ENCODE data around the gene TCAF1. TPM values are rescaled to one million over a fixed set of nuclear protein-coding genes. Genes with fewer than 3 reads are reported as not detected.
"Not testable (repeated sequence)": the region's sequence is repeated elsewhere in the genome, so short reads cannot be mapped to it uniquely, and the experiment has no call there.

TCAF1 gene
- total and polyA plus RNA-seq, 2 donors (not counting 1 experiment from before 2014, with no cell fraction given): 7.1 to 17.3 TPM

DNA sequence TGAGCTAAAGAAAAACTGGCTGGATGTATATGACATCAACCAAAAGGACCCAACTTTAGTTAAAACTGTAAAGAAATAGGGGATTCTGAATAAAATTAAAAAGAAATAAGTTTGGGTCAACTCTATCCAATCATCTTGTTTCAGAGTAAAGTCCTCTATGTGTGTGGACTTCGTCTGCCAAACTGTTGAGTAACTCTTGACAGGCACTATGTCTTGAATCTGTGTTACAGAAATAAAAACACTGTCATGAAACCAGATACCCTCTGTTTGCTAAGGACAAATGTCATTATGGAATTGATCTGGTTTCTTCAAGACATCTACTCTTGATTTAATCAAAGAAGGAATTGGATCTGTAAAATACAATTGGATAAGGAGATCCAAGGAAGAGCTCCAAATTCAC is 46.5 kb downstream of the TCAF1 start:
- H3K27ac ChIP-seq (ENCODE audit: low read length in 2 of 2); H3K4me1 Mint-ChIP-seq; H3K4me3 Mint-ChIP-seq; H3K27me3 ChIP-seq (replicated peaks in 1 of 4; ENCODE audit: control extremely low read depth in 1 of 4, control insufficient read depth in 3 of 4, insufficient read depth in 4 of 4, low read length in 3 of 4); intact Hi-C loops (cut with micrococcal nuclease); H3K9me3 Mint-ChIP-seq (ENCODE audit: insufficient read depth); H3K27me3 Mint-ChIP-seq; POLR2A ChIA-PET; H3K4me1 ChIP-seq (ENCODE audit: control insufficient read depth in 2 of 2, insufficient read depth in 2 of 2, low read length in 2 of 2); CTCF ChIA-PET; H2AFZ ChIP-seq (ENCODE audit: insufficient read depth, low read depth, low read length, poor library complexity, severe bottlenecking); H3K36me3 ChIP-seq (replicated peaks in 1 of 2; ENCODE audit: control extremely low read depth in 1 of 2, control insufficient read depth in 1 of 2, extremely low read depth in 1 of 2, insufficient read depth in 2 of 2, low read length in 1 of 2); ATAC-seq (ENCODE audit: low read depth); H3K4me3 ChIP-seq (ENCODE audit: control extremely low read depth in 1 of 5, extremely low read depth in 1 of 5, insufficient read depth in 1 of 5, low read depth in 2 of 5, low read length in 4 of 5); DNase-seq; H4K20me1 ChIP-seq (ENCODE audit: control insufficient read depth, insufficient read depth, low read length, poor library complexity, severe bottlenecking); H3K27ac Mint-ChIP-seq; H3K9me3 ChIP-seq (ENCODE audit: control extremely low read depth in 1 of 3, control insufficient read depth in 2 of 3, insufficient read depth in 1 of 3, low read length in 2 of 3); H3K79me2 ChIP-seq (ENCODE audit: control insufficient read depth, insufficient read depth, low read length); H3K4me2 ChIP-seq (replicated peaks; ENCODE audit: low read depth, low read length, poor library complexity, severe bottlenecking); H3K9ac ChIP-seq (ENCODE audit: low read length): not testable (repeated sequence)
- WGBS (ENCODE audit: insufficient coverage): no CpG with 5 or more reads among the region's 1 CpG

DNA sequence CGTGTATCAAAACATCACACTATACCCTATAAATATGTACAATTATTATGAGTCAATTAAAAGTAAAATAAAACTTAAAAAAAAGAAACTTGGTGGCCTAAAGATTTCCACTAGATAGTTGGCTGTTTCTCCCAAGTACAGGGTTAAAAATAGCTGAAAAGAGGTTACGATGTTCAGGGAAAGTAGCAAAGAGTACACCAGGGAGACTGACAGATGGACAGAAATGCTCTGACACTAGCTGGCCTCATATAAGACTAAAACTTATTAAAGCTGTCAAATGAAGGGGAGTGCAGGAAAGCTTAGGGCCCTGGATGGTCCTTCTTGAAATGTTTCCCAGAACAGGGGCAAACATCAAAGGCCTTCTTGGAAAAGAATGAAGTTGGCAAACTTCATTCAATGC is 51.3 kb downstream of the TCAF1 start:
- ATAC-seq (ENCODE audit: low read depth): no peak
- Histone ChIP-seq H3K4me1 (ENCODE audit: control insufficient read depth in 2 of 2, insufficient read depth in 2 of 2, low read length in 2 of 2) (no peaks in the 10 kb centered on the region), H3K27ac (ENCODE audit: low read length in 2 of 2) (no peak overlapping the region), H3K4me3 (ENCODE audit: control extremely low read depth in 1 of 5, extremely low read depth in 1 of 5, insufficient read depth in 1 of 5, low read depth in 2 of 5, low read length in 4 of 5) (no peak overlapping the region), H3K9me3 (ENCODE audit: control extremely low read depth in 1 of 3, control insufficient read depth in 2 of 3, insufficient read depth in 1 of 3, low read length in 2 of 3) (peaks cover 0 to 1% (median 0%) of the 10 kb centered on the region in 3 donors), H3K4me2 (replicated peaks; ENCODE audit: low read depth, low read length, poor library complexity, severe bottlenecking) (no peak overlapping the region), H3K79me2 (ENCODE audit: control insufficient read depth, insufficient read depth, low read length) (no peaks in the 10 kb centered on the region), H3K36me3 (replicated peaks in 1 of 2; ENCODE audit: control extremely low read depth in 1 of 2, control insufficient read depth in 1 of 2, extremely low read depth in 1 of 2, insufficient read depth in 2 of 2, low read length in 1 of 2) (no peaks in the 10 kb centered on the region), H3K27me3 (replicated peaks in 1 of 4; ENCODE audit: control extremely low read depth in 1 of 4, control insufficient read depth in 3 of 4, insufficient read depth in 4 of 4, low read length in 3 of 4) (no peaks in the 10 kb centered on the region), H2AFZ (ENCODE audit: insufficient read depth, low read depth, low read length, poor library complexity, severe bottlenecking) (no peak overlapping the region), H3K9ac (ENCODE audit: low read length) (no peak overlapping the region), H4K20me1 (ENCODE audit: control insufficient read depth, insufficient read depth, low read length, poor library complexity, severe bottlenecking) (no peaks in the 10 kb centered on the region)
- TF ChIP-seq, protein P1, sequence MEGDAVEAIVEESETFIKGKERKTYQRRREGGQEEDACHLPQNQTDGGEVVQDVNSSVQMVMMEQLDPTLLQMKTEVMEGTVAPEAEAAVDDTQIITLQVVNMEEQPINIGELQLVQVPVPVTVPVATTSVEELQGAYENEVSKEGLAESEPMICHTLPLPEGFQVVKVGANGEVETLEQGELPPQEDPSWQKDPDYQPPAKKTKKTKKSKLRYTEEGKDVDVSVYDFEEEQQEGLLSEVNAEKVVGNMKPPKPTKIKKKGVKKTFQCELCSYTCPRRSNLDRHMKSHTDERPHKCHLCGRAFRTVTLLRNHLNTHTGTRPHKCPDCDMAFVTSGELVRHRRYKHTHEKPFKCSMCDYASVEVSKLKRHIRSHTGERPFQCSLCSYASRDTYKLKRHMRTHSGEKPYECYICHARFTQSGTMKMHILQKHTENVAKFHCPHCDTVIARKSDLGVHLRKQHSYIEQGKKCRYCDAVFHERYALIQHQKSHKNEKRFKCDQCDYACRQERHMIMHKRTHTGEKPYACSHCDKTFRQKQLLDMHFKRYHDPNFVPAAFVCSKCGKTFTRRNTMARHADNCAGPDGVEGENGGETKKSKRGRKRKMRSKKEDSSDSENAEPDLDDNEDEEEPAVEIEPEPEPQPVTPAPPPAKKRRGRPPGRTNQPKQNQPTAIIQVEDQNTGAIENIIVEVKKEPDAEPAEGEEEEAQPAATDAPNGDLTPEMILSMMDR (IDR thresholded peaks at IDR 0.05): no peak
- TF ChIP-seq EZH2 (IDR thresholded peaks at IDR 0.05; ENCODE audit: borderline replicate concordance, insufficient read depth, low read depth, low read length, poor library complexity, severe bottlenecking): no peak
- ChIA-PET POLR2A (no interaction called here), CTCF (no interaction called here)
- H3K9me3 Mint-ChIP-seq (ENCODE audit: insufficient read depth): no peaks in the 10 kb centered on the region
- DNase-seq: no peak
- no peaks in the 10 kb centered on the region for H3K4me1 Mint-ChIP-seq
- WGBS (ENCODE audit: insufficient coverage): 94% methylated on average over 1 of the region's 2 CpGs
- H3K4me3 Mint-ChIP-seq: no peak overlapping the region
- no peak overlapping the region for H3K27ac Mint-ChIP-seq
- H3K27me3 Mint-ChIP-seq: no peaks in the 10 kb centered on the region
- intact Hi-C loops (cut with micrococcal nuclease): no loop called here
